ENCODE results near the gene RPUSD4.

DNA sequence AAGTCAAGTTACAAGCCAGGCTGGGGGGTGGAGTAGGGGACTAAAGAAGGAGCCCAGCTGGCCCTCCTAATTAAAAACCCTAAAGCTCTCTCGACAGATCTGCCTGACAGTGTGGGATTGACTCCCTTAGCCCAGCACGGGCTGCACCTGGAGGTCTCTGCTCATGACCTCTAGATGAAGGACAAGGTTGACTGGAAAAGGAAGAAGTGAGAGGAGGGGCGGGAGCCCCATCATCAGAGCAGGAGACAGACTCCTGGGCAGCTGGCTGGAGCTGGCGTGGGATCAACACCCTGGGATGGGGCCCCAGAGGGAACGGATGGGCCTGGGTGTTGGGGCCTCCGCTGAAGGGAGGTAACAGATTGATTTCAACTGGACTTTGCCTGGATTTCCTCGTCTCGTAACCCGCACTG lies 46.1 kb downstream of the RPUSD4 start:
- no peak for TF ChIP-seq POLR2A (IDR thresholded peaks at IDR 0.05; ENCODE audit: low read length)
- no peak for TF ChIP-seq GATA1 (IDR thresholded peaks at IDR 0.05; ENCODE audit: low read depth, low read length)
